ENCODE measurements around the gene TDRD10.

The TDRD10 gene

GRCh38 chr1:154556422-154556821 lies 54.4 kb downstream of the TDRD10 start:
- TF ChIP-seq YY1 (IDR thresholded peaks at IDR 0.05; ENCODE audit: insufficient read depth, insufficient read length) (no peak), SUZ12 (IDR thresholded peaks at IDR 0.05; ENCODE audit: extremely low read depth, insufficient read depth, insufficient read length) (no peak), ZNF274 (IDR thresholded peaks at IDR 0.05; ENCODE audit: low read depth, low read length) (no peak)
- no peaks in the 10 kb centered on the region for H3K9me3 ChIP-seq (ENCODE audit: insufficient read depth, low read length)
- no peaks in the 10 kb centered on the region for H3K27me3 ChIP-seq (ENCODE audit: insufficient read depth, insufficient read length)
- peak overlapping the region; percentile 86 for H3K4me3 ChIP-seq (ENCODE audit: insufficient read length, low read depth)
- H3K9ac ChIP-seq (ENCODE audit: insufficient read length, low read depth) = peak overlapping the region; percentile 14
- peaks cover 50% of the 10 kb centered on the region for H3K36me3 ChIP-seq (ENCODE audit: insufficient read depth, insufficient read length, low read length)
- DNase-seq (ENCODE audit: low read depth, low spot score) = no peak
- H3K4me1 ChIP-seq (ENCODE audit: insufficient read depth, insufficient read length) = peaks cover 2% of the 10 kb centered on the region

GRCh38 chr1:154557248-154557938 lies 55.4 kb downstream of the TDRD10 start:
- Histone ChIP-seq H3K9me3 (ENCODE audit: insufficient read depth, low read length) (no peaks in the 10 kb centered on the region), H3K4me1 (ENCODE audit: insufficient read depth, insufficient read length) (peaks cover 2% of the 10 kb centered on the region), H3K4me3 (ENCODE audit: insufficient read length, low read depth) (peak overlapping the region; percentile 86), H3K27me3 (ENCODE audit: insufficient read depth, insufficient read length) (no peaks in the 10 kb centered on the region), H3K36me3 (ENCODE audit: insufficient read depth, insufficient read length, low read length) (peaks cover 41% of the 10 kb centered on the region), H3K9ac (ENCODE audit: insufficient read length, low read depth) (peak overlapping the region; percentile 94)
- no peak for DNase-seq (ENCODE audit: low read depth, low spot score)
- TF ChIP-seq SUZ12 (IDR thresholded peaks at IDR 0.05; ENCODE audit: extremely low read depth, insufficient read depth, insufficient read length) (no peak), ZNF274 (IDR thresholded peaks at IDR 0.05; ENCODE audit: low read depth, low read length) (no peak), YY1 (IDR thresholded peaks at IDR 0.05; ENCODE audit: insufficient read depth, insufficient read length) (no peak)

- Histone ChIP-seq H3K36me3 (ENCODE audit: insufficient read depth, insufficient read length, low read length) (peaks cover 33% of the 10 kb centered on the region), H3K27me3 (ENCODE audit: insufficient read depth, insufficient read length) (no peaks in the 10 kb centered on the region), H3K4me3 (ENCODE audit: insufficient read length, low read depth) (peak within 1 kb of the TSS; percentile 86), H3K4me1 (ENCODE audit: insufficient read depth, insufficient read length) (peaks cover 2% of the 10 kb centered on the region), H3K9ac (ENCODE audit: insufficient read length, low read depth) (peak within 1 kb of the TSS; percentile 94), H3K9me3 (ENCODE audit: insufficient read depth, low read length) (no peaks in the 10 kb centered on the region)
- TF ChIP-seq ZNF274 (IDR thresholded peaks at IDR 0.05; ENCODE audit: low read depth, low read length) (no peak), SUZ12 (IDR thresholded peaks at IDR 0.05; ENCODE audit: extremely low read depth, insufficient read depth, insufficient read length) (no peak), YY1 (IDR thresholded peaks at IDR 0.05; ENCODE audit: insufficient read depth, insufficient read length) (peak; percentile 52)
- DNase-seq (ENCODE audit: low read depth, low spot score) = no peak
These were observed 56.1 kb downstream of the TDRD10 start, which contains the start of gene UBE2Q1 for GRCh38 chr1:154557939-154558719. Gene UBE2Q1, minus strand, starts transcription at chr1:154558662. Its CDS starts 109 bp downstream, at chr1:154558553.

- H3K4me3 ChIP-seq (ENCODE audit: insufficient read length, low read depth) = peak overlapping the region; percentile 50
- H3K9me3 ChIP-seq (ENCODE audit: insufficient read depth, low read length) = no peaks in the 10 kb centered on the region
- H3K9ac ChIP-seq (ENCODE audit: insufficient read length, low read depth) = peak overlapping the region; percentile 80
- peak; percentile 98 for DNase-seq (ENCODE audit: low read depth, low spot score)
- H3K27me3 ChIP-seq (ENCODE audit: insufficient read depth, insufficient read length) = no peaks in the 10 kb centered on the region
- peaks cover 26% of the 10 kb centered on the region for H3K36me3 ChIP-seq (ENCODE audit: insufficient read depth, insufficient read length, low read length)
- peaks cover 2% of the 10 kb centered on the region for H3K4me1 ChIP-seq (ENCODE audit: insufficient read depth, insufficient read length)
- TF ChIP-seq ZNF274 (IDR thresholded peaks at IDR 0.05; ENCODE audit: low read depth, low read length) = no peak
- no peak for TF ChIP-seq YY1 (IDR thresholded peaks at IDR 0.05; ENCODE audit: insufficient read depth, insufficient read length)
- no peak for TF ChIP-seq SUZ12 (IDR thresholded peaks at IDR 0.05; ENCODE audit: extremely low read depth, insufficient read depth, insufficient read length)
These were observed 56.9 kb downstream of the TDRD10 start for GRCh38 chr1:154558720-154559465.

- peaks cover 19% of the 10 kb centered on the region for H3K36me3 ChIP-seq (ENCODE audit: insufficient read depth, insufficient read length, low read length)
- DNase-seq (ENCODE audit: low read depth, low spot score) = peak; percentile 97
- H3K27me3 ChIP-seq (ENCODE audit: insufficient read depth, insufficient read length) = no peaks in the 10 kb centered on the region
- peak overlapping the region; percentile 80 for H3K9ac ChIP-seq (ENCODE audit: insufficient read length, low read depth)
- H3K4me3 ChIP-seq (ENCODE audit: insufficient read length, low read depth) = peak overlapping the region; percentile 50
- H3K9me3 ChIP-seq (ENCODE audit: insufficient read depth, low read length) = no peaks in the 10 kb centered on the region
- H3K4me1 ChIP-seq (ENCODE audit: insufficient read depth, insufficient read length) = peaks cover 2% of the 10 kb centered on the region
- no peak for TF ChIP-seq YY1 (IDR thresholded peaks at IDR 0.05; ENCODE audit: insufficient read depth, insufficient read length)
- no peak for TF ChIP-seq ZNF274 (IDR thresholded peaks at IDR 0.05; ENCODE audit: low read depth, low read length)
- no peak for TF ChIP-seq SUZ12 (IDR thresholded peaks at IDR 0.05; ENCODE audit: extremely low read depth, insufficient read depth, insufficient read length)
These were observed 57.5 kb downstream of the TDRD10 start for GRCh38 chr1:154559466-154560044.

- Histone ChIP-seq H3K9me3 (ENCODE audit: insufficient read depth, low read length) (no peaks in the 10 kb centered on the region), H3K36me3 (ENCODE audit: insufficient read depth, insufficient read length, low read length) (no peaks in the 10 kb centered on the region), H3K4me3 (ENCODE audit: insufficient read length, low read depth) (no peak overlapping the region), H3K27me3 (ENCODE audit: insufficient read depth, insufficient read length) (peaks cover 43% of the 10 kb centered on the region), H3K9ac (ENCODE audit: insufficient read length, low read depth) (no peak overlapping the region), H3K4me1 (ENCODE audit: insufficient read depth, insufficient read length) (peaks cover 14% of the 10 kb centered on the region)
- TF ChIP-seq YY1 (IDR thresholded peaks at IDR 0.05; ENCODE audit: insufficient read depth, insufficient read length) (no peak), ZNF274 (IDR thresholded peaks at IDR 0.05; ENCODE audit: low read depth, low read length) (no peak), SUZ12 (IDR thresholded peaks at IDR 0.05; ENCODE audit: extremely low read depth, insufficient read depth, insufficient read length) (no peak)
- no peak for DNase-seq (ENCODE audit: low read depth, low spot score)
These were observed 63.9 kb downstream of the TDRD10 start for GRCh38 chr1:154565876-154566275.
